IPS-15b (cell line): ENCODE results near the gene ZNF330.
"Not testable (repeated sequence)": the region's sequence is repeated elsewhere in the genome, so short reads cannot be mapped to it uniquely, and the experiment has no call there.

Experiments used
- H3K27me3 ChIP-seq: one replicate; pipeline ENCODE4 v1.6.1; 2013; ENCODE audit warnings: low read length; ENCODE audit not compliant: control insufficient read depth, insufficient read depth
- H3K36me3 ChIP-seq: one replicate; pipeline ENCODE4 v1.6.1; 2013; ENCODE audit warnings: low read length; ENCODE audit not compliant: control insufficient read depth, insufficient read depth
- H3K4me1 ChIP-seq: one replicate; pipeline ENCODE4 v1.6.1; 2013; ENCODE audit warnings: mild to moderate bottlenecking, low read length; ENCODE audit not compliant: control insufficient read depth, insufficient read depth
- H3K4me3 ChIP-seq: one replicate; pipeline ENCODE4 v1.5.1; 2013; ENCODE audit warnings: low read depth, low read length
- H3K9ac ChIP-seq: one replicate; pipeline ENCODE4 v1.6.1; 2013; ENCODE audit warnings: low read depth, mild to moderate bottlenecking, low read length
- H3K9me3 ChIP-seq: one replicate; pipeline ENCODE4 v1.6.1; 2013; ENCODE audit warnings: mild to moderate bottlenecking, low read length; ENCODE audit not compliant: control insufficient read depth, insufficient read depth

ZNF330 gene

GRCh38 chr4:141207961-141208360, 12.7 kb upstream of the ZNF330 start:
- no peaks in the 10 kb centered on the region for H3K4me1 ChIP-seq
- H3K9ac ChIP-seq: no peak overlapping the region
- H3K27me3 ChIP-seq: no peaks in the 10 kb centered on the region
- no peaks in the 10 kb centered on the region for H3K9me3 ChIP-seq
- no peak overlapping the region for H3K4me3 ChIP-seq
- H3K36me3 ChIP-seq: no peaks in the 10 kb centered on the region

DNA sequence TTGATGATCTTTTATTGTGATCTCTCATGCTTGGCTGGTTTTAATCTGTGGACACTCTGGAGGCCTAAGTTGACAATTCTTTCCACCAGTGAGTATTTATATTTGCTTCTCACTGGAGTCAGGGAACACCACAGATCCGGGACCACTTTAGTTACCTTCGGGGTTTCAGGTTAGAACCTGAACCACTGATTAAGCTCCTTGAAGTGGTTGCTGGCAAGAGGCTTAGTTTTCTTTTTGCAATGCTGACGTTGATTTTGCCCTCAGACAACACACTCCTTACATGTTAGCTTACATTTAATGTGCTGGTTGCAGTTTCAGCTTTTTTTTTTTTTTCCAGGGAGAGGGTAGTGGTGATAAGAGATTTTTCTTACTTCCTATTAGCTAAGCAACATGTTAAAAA, 10.5 kb upstream of the ZNF330 start:
- Histone ChIP-seq H3K36me3 (no peaks in the 10 kb centered on the region), H3K27me3 (no peaks in the 10 kb centered on the region), H3K9ac (no peak overlapping the region), H3K4me1 (no peaks in the 10 kb centered on the region), H3K9me3 (no peaks in the 10 kb centered on the region), H3K4me3 (no peak overlapping the region)

DNA sequence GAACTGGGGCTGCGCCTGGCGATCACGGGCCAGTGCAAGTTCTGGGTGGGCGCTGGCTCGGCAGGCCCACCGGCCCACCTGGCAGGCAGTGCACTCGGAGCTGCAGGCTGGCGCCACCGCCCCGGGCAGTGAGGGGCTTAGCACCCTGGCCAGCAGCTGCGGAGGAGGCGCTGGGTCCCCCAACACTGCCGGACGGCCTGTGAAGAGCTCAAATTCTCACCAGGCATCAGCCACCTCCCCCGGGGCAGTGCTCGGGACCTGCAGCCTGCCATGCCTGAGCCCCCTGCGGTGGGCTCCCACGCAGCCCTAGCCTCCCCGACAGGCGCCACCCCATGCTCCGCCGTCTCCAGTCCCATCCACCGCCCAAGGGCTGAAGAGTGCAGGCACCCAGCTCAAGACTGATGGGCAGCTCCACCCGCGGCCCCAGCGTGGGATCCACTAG, 7.1 kb upstream of the ZNF330 start:
- Histone ChIP-seq H3K9me3 (no peaks in the 10 kb centered on the region), H3K4me1 (no peaks in the 10 kb centered on the region), H3K36me3 (no peaks in the 10 kb centered on the region), H3K9ac (no peak overlapping the region), H3K27me3 (no peaks in the 10 kb centered on the region), H3K4me3 (no peak overlapping the region)

- Histone ChIP-seq H3K27me3 (no peaks in the 10 kb centered on the region), H3K36me3 (no peaks in the 10 kb centered on the region), H3K9me3 (no peaks in the 10 kb centered on the region), H3K4me1 (no peaks in the 10 kb centered on the region), H3K4me3 (no peak overlapping the region), H3K9ac (no peak overlapping the region)
These were observed 5.7 kb upstream of the ZNF330 start for GRCh38 chr4:141215030-141215429.

DNA sequence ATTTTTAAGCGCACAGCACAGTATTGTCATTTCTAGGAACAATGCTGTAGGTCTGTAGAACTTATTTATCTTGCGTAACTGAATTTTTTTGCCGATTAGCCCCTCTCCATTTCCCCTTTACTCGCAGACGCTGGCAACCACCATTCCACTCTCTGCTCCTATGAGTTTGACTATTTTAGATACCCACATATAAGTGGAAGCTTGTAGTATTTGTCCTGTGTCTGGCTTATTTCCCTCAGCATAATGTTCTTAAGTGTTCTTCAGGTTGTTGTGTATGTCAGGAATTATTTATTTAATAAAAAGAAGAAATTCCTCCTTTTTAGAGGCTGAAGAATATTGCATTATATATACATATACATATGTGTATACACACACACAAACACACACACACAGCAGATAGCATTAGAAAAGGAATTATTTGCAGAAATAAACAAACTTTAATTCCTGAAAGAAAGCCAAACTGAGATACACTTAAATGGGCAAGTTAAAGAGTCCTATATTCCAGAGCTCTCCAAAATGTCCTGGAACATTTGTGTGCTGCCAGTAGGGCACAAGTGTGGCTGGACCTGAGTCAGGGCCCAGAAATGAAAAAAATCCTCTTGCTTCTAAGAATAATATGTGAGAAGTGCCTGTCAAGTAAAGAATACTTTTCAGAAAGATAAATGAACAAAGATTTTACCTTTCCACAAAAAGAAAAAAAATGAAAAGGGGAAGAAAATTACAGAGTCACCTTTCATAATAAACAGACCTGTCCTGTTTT, 4.5 kb upstream of the ZNF330 start:
- no peaks in the 10 kb centered on the region for H3K36me3 ChIP-seq
- no peaks in the 10 kb centered on the region for H3K27me3 ChIP-seq
- no peaks in the 10 kb centered on the region for H3K4me1 ChIP-seq
- H3K9ac ChIP-seq: no peak overlapping the region
- no peaks in the 10 kb centered on the region for H3K9me3 ChIP-seq
- H3K4me3 ChIP-seq: no peak overlapping the region

- Histone ChIP-seq H3K4me1 (no peaks in the 10 kb centered on the region), H3K4me3 (peak overlapping the region; percentile 79), H3K36me3 (no peaks in the 10 kb centered on the region), H3K9ac (no peak overlapping the region), H3K9me3 (no peaks in the 10 kb centered on the region), H3K27me3 (no peaks in the 10 kb centered on the region)
These were observed 424 bp upstream of the ZNF330 start for GRCh38 chr4:141220271-141220670.

DNA sequence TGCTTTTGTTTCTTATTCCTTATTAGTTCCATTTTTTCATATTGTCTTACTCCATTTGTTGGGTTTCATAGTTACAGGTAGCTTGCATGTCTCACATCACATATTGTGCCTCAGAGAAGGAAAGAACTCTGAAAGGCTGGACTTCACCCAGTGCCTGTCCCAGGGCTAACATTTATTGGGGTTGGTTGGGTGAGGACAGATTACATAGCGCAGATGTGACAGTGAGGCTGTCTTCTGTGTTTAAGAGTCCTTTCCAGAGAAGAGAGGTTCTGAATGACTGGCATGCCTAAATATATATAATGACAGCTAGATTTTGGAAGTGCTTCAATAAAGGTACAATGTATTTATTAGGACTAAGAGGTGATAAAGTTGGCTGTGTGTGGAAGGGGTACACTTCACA, 2.7 kb downstream of the ZNF330 start:
- H3K9ac ChIP-seq: no peak overlapping the region
- H3K4me3 ChIP-seq: no peak overlapping the region
- no peaks in the 10 kb centered on the region for H3K4me1 ChIP-seq
- no peaks in the 10 kb centered on the region for H3K9me3 ChIP-seq
- no peaks in the 10 kb centered on the region for H3K27me3 ChIP-seq
- no peaks in the 10 kb centered on the region for H3K36me3 ChIP-seq

GRCh38 chr4:141227280-141227679, 6.6 kb downstream of the ZNF330 start:
- H3K9ac ChIP-seq, H3K9me3 ChIP-seq, H3K36me3 ChIP-seq, H3K4me1 ChIP-seq, H3K4me3 ChIP-seq, H3K27me3 ChIP-seq: not testable (repeated sequence)

DNA sequence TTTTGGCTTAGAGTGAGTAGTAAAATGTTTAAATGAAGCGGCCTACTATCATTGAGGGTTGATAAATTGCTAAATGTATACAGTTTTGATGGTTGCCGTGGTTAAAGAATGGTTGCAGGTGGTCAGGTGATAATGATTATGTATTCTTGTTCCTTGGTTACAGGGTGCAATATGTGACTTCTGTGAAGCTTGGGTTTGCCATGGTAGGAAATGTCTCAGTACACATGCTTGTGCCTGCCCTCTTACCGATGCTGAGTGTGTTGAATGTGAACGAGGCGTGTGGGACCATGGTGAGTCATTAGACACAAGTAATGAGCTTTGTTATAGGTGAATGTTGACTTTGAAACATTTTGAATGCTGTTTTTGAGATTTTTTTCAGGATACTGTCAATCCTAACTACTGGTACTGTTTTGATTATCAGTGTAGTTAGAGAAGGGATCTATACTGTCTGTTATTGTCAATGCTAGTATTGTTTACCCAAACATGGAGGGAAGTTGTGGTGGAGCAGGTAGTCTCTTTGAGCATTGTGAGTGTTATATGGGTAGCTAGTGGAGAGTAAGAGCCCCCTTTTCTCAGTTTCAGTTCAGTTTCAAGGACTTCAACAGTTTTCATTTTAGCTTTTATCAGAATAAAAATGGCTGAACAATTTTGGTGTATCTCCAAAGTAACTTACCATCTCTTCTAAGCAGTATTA, 8.9 kb downstream of the ZNF330 start:
- Histone ChIP-seq H3K4me3 (no peak overlapping the region), H3K9me3 (no peaks in the 10 kb centered on the region), H3K4me1 (no peaks in the 10 kb centered on the region), H3K36me3 (peaks cover 3% of the 10 kb centered on the region), H3K9ac (no peak overlapping the region), H3K27me3 (no peaks in the 10 kb centered on the region)

GRCh38 chr4:141233673-141234072, 13.0 kb downstream of the ZNF330 start:
- Histone ChIP-seq H3K9me3 (no peaks in the 10 kb centered on the region), H3K36me3 (peaks cover 3% of the 10 kb centered on the region), H3K4me3 (no peak overlapping the region), H3K4me1 (no peaks in the 10 kb centered on the region), H3K9ac (no peak overlapping the region), H3K27me3 (no peaks in the 10 kb centered on the region)

GRCh38 chr4:141238186-141238585, 17.5 kb downstream of the ZNF330 start:
- Histone ChIP-seq H3K9ac (no peak overlapping the region), H3K36me3 (no peaks in the 10 kb centered on the region), H3K27me3 (no peaks in the 10 kb centered on the region), H3K4me3 (no peak overlapping the region), H3K4me1 (no peaks in the 10 kb centered on the region), H3K9me3 (no peaks in the 10 kb centered on the region)

GRCh38 chr4:141240259-141240658, 19.6 kb downstream of the ZNF330 start:
- no peak overlapping the region for H3K9ac ChIP-seq
- no peaks in the 10 kb centered on the region for H3K4me1 ChIP-seq
- H3K36me3 ChIP-seq: no peaks in the 10 kb centered on the region
- H3K4me3 ChIP-seq: no peak overlapping the region
- H3K27me3 ChIP-seq: no peaks in the 10 kb centered on the region
- no peaks in the 10 kb centered on the region for H3K9me3 ChIP-seq
